IMR-90 (cell line): ENCODE results near the gene RTN4RL2. TPM values are rescaled to one million over a fixed set of nuclear protein-coding genes. Genes with fewer than 3 reads are reported as not detected.
A peak's percentile ranks its signal among the peaks of the same experiment; 100 is the strongest.

Source experiments
- ATAC-seq: fragments of 200-7000 bp; cut with Tn5 transposase; 2 replicates; pipeline ENCODE4 v1.9.1; 2020; ENCODE audit warnings: low read depth, mild to moderate bottlenecking, moderate library complexity
- BruUV-seq: library from RNA; stranded (reverse); fragments of 400-500 nt; replicated peaks from 2 replicates; lab custom pipeline; 2021; lab: Mats Ljungman, UMichigan
- CTCF ChIA-PET: fragments of 300-600 bp; formaldehyde crosslinking; extraction: SDS; loops from one replicate; lab custom pipeline; 2021; ENCODE audit warnings: antibody characterized with exemption; lab: Yijun Ruan, JAX
- POLR2A ChIA-PET: fragments of 300-600 bp; sonication (Branson Sonifier 250); formaldehyde crosslinking; loops from one replicate; lab custom pipeline; 2022; ENCODE audit warnings: antibody characterized with exemption; ENCODE audit not compliant: unreplicated experiment; lab: Charles Lee
- DNase-seq: peaks from one replicate; pipeline ENCODE4 v3.0.0; 2013
- H2AFZ ChIP-seq: replicated peaks from 2 replicates; pipeline ENCODE3; 2013; ENCODE audit warnings: low read length, mild to moderate bottlenecking; ENCODE audit not compliant: poor library complexity
- H2AK5ac ChIP-seq: 2 replicates; pipeline ENCODE4 v1.6.1; 2013; ENCODE audit warnings: low read depth, low read length, inconsistent platforms
- H2AK9ac ChIP-seq: replicated peaks from 2 replicates; pipeline ENCODE3; 2013; ENCODE audit warnings: mild to moderate bottlenecking, low read depth, low read length, moderate library complexity; ENCODE audit not compliant: poor library complexity
- H2BK120ac ChIP-seq: 2 replicates; pipeline ENCODE4 v1.6.1; 2013; ENCODE audit warnings: low read depth, low read length, inconsistent platforms
- H2BK15ac ChIP-seq: 3 replicates; pipeline ENCODE4 v1.6.1; 2013; ENCODE audit warnings: low read depth, low read length, inconsistent platforms
- H2BK20ac ChIP-seq: 2 replicates; pipeline ENCODE4 v1.6.1; 2013; ENCODE audit warnings: low read depth, mild to moderate bottlenecking, inconsistent platforms, low read length, moderate library complexity
- H2BK5ac ChIP-seq: 2 replicates; pipeline ENCODE4 v1.6.1; 2013; ENCODE audit warnings: mild to moderate bottlenecking, low read depth, low read length, inconsistent platforms; ENCODE audit not compliant: poor library complexity, severe bottlenecking
- H3K14ac ChIP-seq: replicated peaks from 2 replicates; pipeline ENCODE4 v1.6.1; 2013; ENCODE audit warnings: low read depth, low read length, inconsistent platforms
- H3K18ac ChIP-seq: 2 replicates; pipeline ENCODE4 v1.6.1; 2013; ENCODE audit warnings: low read depth, low read length, control low read depth
- H3K23ac ChIP-seq: 2 replicates; pipeline ENCODE4 v1.6.1; 2013; ENCODE audit warnings: low read depth, low read length, inconsistent platforms
- H3K27ac ChIP-seq: 2 replicates; pipeline ENCODE4 v1.5.1; 2013; ENCODE audit warnings: mild to moderate bottlenecking, control low read depth, low read length; ENCODE audit not compliant: insufficient read depth
- H3K27me3 ChIP-seq: 2 replicates; pipeline ENCODE4 v1.6.1; 2013; ENCODE audit warnings: low read length; ENCODE audit not compliant: control insufficient read depth, insufficient read depth
- H3K36me3 ChIP-seq: 2 replicates; pipeline ENCODE4 v1.6.1; 2013; ENCODE audit warnings: low read length, mixed read lengths; ENCODE audit not compliant: control insufficient read depth, insufficient read depth
- H3K4ac ChIP-seq: 2 replicates; pipeline ENCODE4 v1.6.1; 2013; ENCODE audit warnings: low read depth, low read length, inconsistent platforms
- H3K4me1 ChIP-seq: 2 replicates; pipeline ENCODE4 v1.6.1; 2013; ENCODE audit warnings: low read length, mixed read lengths; ENCODE audit not compliant: control insufficient read depth, insufficient read depth
- H3K4me2 ChIP-seq: 2 replicates; pipeline ENCODE4 v1.6.1; 2013; ENCODE audit warnings: low read depth, mild to moderate bottlenecking, control low read depth, low read length, moderate library complexity
- H3K4me3 ChIP-seq: 2 replicates; pipeline ENCODE4 v1.5.1; 2013; ENCODE audit warnings: low read depth, mild to moderate bottlenecking, control low read depth, low read length, moderate library complexity; ENCODE audit not compliant: insufficient read depth
- H3K56ac ChIP-seq: 2 replicates; pipeline ENCODE4 v1.6.1; 2013; ENCODE audit warnings: low read length, inconsistent platforms; ENCODE audit not compliant: insufficient read depth; ENCODE audit errors: extremely low read depth
- H3K79me1 ChIP-seq, 2 experiments: 2 replicates each; pipeline ENCODE4 v1.6.1; 2013; ENCODE audit warnings: low read length in 2 of 2, inconsistent platforms in 1 of 2, low read depth in 1 of 2
- H3K9ac ChIP-seq: 2 replicates; pipeline ENCODE4 v1.6.1; 2013; ENCODE audit warnings: low read depth, low read length, control low read depth
- H3K9me1 ChIP-seq: 2 replicates; pipeline ENCODE4 v1.6.1; 2013; ENCODE audit warnings: low read length, inconsistent platforms; ENCODE audit not compliant: insufficient read depth
- H3K9me3 ChIP-seq: 2 replicates; pipeline ENCODE4 v1.6.1; 2013; ENCODE audit warnings: low read length; ENCODE audit not compliant: control insufficient read depth, insufficient read depth
- H4K20me1 ChIP-seq: 2 replicates; pipeline ENCODE4 v1.6.1; 2013; ENCODE audit warnings: low read length, inconsistent platforms; ENCODE audit not compliant: insufficient read depth
- H4K5ac ChIP-seq: 2 replicates; pipeline ENCODE4 v1.6.1; 2013; ENCODE audit warnings: mild to moderate bottlenecking, low read depth, low read length, control low read depth
- H4K8ac ChIP-seq, 2 experiments: 2 replicates each; pipeline ENCODE4 v1.6.1; 2013; ENCODE audit warnings: low read depth in 2 of 2, low read length in 2 of 2, control low read depth in 1 of 2, inconsistent platforms in 1 of 2
- H4K91ac ChIP-seq: 2 replicates; pipeline ENCODE4 v1.6.1; 2013; ENCODE audit warnings: low read depth, low read length, inconsistent platforms; ENCODE audit not compliant: insufficient read depth
- CEBPB ChIP-seq: IDR thresholded peaks from 2 replicates; pipeline ENCODE4 v1.6.1; 2012; ENCODE audit warnings: low read depth, low read length, improper control_type of control experiment
- CHD1 ChIP-seq: IDR thresholded peaks from 2 replicates; pipeline ENCODE4 v1.6.1; 2012; ENCODE audit warnings: low read depth, low read length, improper control_type of control experiment
- FOS ChIP-seq: fragments of 150-350 bp; IDR thresholded peaks from 2 replicates; pipeline ENCODE4 v1.6.1; 2016; ENCODE audit warnings: low read depth, low read length
- MAFK ChIP-seq: IDR thresholded peaks from 2 replicates; pipeline ENCODE4 v1.6.1; 2012; ENCODE audit warnings: low read depth, low read length, improper control_type of control experiment
- POLR2A ChIP-seq: IDR thresholded peaks from 2 replicates; pipeline ENCODE4 v1.6.1; 2012; ENCODE audit warnings: mild to moderate bottlenecking, low read depth, low read length
- RAD21 ChIP-seq: IDR thresholded peaks from 2 replicates; pipeline ENCODE4 v1.6.1; 2012; ENCODE audit warnings: low read length, improper control_type of control experiment
- RCOR1 ChIP-seq: IDR thresholded peaks from 2 replicates; pipeline ENCODE4 v1.6.1; 2012; ENCODE audit warnings: mild to moderate bottlenecking, low read length, improper control_type of control experiment; ENCODE audit not compliant: insufficient replicate concordance
- RFX5 ChIP-seq: IDR thresholded peaks from 2 replicates; pipeline ENCODE4 v1.8.0; 2012; ENCODE audit warnings: low read depth, mild to moderate bottlenecking, low read length, moderate library complexity
- SMC3 ChIP-seq: fragments of 150-350 bp; IDR thresholded peaks from 2 replicates; pipeline ENCODE4 v1.6.1; 2016; ENCODE audit warnings: low read depth, mild to moderate bottlenecking, antibody characterized with exemption, low read length, moderate library complexity
- WGBS, 2 experiments: methylation state at CpG; one replicate each; pipeline versions ENCODE4 v1.1.5 to v1.1.7; 2013; ENCODE audit warnings: missing lambda C conversion rate in 2 of 2; ENCODE audit not compliant: insufficient read length in 1 of 2; ENCODE audit errors: extremely low coverage in 2 of 2; 5-methylcytosine and 5-hydroxymethylcytosine counted together
- dilution Hi-C: fragments of 300-500 bp; cut with HindIII; formaldehyde crosslinking; loops from one replicate; pipeline ENCODE4 v1.14.3; 2018; ENCODE audit warnings: low sequenced_read_pairs; ENCODE audit not compliant: unreplicated experiment
- in situ Hi-C: fragments of 300-500 bp; cut with MboI; formaldehyde crosslinking; loops from 3 replicates; pipeline ENCODE4 v1.14.3; 2019; ENCODE audit warnings: low sequenced_read_pairs, inconsistent platforms, mixed read lengths
- intact Hi-C: fragments of 100-400 bp; cut with micrococcal nuclease; formaldehyde crosslinking; loops from 2 replicates; pipeline ENCODE4 v1.10.0; 2022
- polyA plus RNA-seq, 3 experiments: library from polyadenylated mRNA; depleted of rRNA; stranded (reverse); fragments of >200 nt; gene quantifications; 2 replicates each; pipeline ENCODE4 v1.2.3, GENCODE V29; 2012; ENCODE audit warnings: low replicate concordance in 1 of 3
- total RNA-seq: library from RNA; depleted of rRNA; stranded (reverse); fragments of >200 nt; gene quantifications from 2 replicates; pipeline ENCODE4 v1.2.3, GENCODE V29; 2012
- TF ChIP-seq, protein P1 (sequence below): conservative IDR thresholded peaks from 2 replicates; pipeline ENCODE4 v1.5.1; 2012; ENCODE audit warnings: mild to moderate bottlenecking, low read depth, low read length, improper control_type of control experiment
- TF ChIP-seq, protein P2 (sequence below): fragments of 150-350 bp; IDR thresholded peaks from 2 replicates; pipeline ENCODE4 v1.6.1; 2017; ENCODE audit warnings: mild to moderate bottlenecking, antibody characterized with exemption, low read length, low read depth
- TF ChIP-seq, protein P3 (sequence below): fragments of 150-350 bp; IDR thresholded peaks from 2 replicates; pipeline ENCODE4 v1.6.1; 2016; ENCODE audit warnings: low read depth, mild to moderate bottlenecking, low read length, moderate library complexity, borderline replicate concordance

RTN4RL2 gene
- total and polyA plus RNA-seq, 2 of the 4 experiments (the other 2 are of a cell fraction), result 1.5 TPM; not detected in 1

DNA sequence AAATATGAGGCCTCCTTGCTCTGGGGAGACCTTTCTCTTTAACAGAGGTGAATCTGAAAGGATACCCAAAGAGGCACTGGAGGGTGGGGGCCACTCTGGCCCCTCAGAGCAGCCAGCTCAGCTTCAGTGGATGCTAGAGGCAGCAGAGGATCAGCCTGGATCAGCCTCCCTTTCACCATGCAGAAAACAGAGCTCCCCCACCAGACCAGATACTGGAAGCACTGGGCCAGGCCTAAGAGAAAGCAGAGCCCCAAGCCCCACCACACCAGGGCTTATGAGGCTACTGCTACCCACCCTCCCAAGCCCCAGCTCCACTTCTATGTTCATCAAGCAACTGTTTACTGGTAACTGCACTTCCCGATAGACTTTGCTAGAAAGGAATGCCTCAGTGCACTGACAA, 29.4 kb upstream of the RTN4RL2 start:
- Histone ChIP-seq H4K20me1 (no peaks in the 10 kb centered on the region), H4K91ac (no peak overlapping the region), H3K79me1 (peaks cover 0 to 8% of the 10 kb centered on the region in 2 experiments; a peak in 3 of 4 replicates), H3K9me1 (peaks cover 7% of the 10 kb centered on the region), H2AFZ (no peak overlapping the region), H3K4me1 (peaks cover 37% of the 10 kb centered on the region), H3K18ac (no peak overlapping the region), H3K4ac (0 out of 2 replicates have a peak overlapping the region, but pooled peaks have one; percentile 13), H3K9ac (no peak overlapping the region), H2BK15ac (peak overlapping the region; percentile 5; the same call in 1 of the 3 replicates), H2AK5ac (no peak overlapping the region), H3K27me3 (no peaks in the 10 kb centered on the region), H2BK20ac (no peak overlapping the region), H3K56ac (no peak overlapping the region), H4K5ac (no peak overlapping the region), H3K9me3 (no peaks in the 10 kb centered on the region), H3K4me3 (no peak overlapping the region), H3K14ac (no peak overlapping the region), H3K27ac (no peak overlapping the region), H2BK120ac (no peak overlapping the region), H4K8ac (no peak overlapping the region), H3K23ac (no peak overlapping the region), H3K4me2 (no peak overlapping the region), H2BK5ac (no peak overlapping the region), H2AK9ac (no peak overlapping the region), H3K36me3 (no peaks in the 10 kb centered on the region)
- no CpG with 5 or more reads among the region's 1 CpG for WGBS, 2 experiments
- no TSS peak for BruUV-seq
- dilution Hi-C loops, result no loop called here
- TF ChIP-seq POLR2A (no peak), CEBPB (no peak), MAFK (no peak), SMC3 (no peak), FOS (no peak), RFX5 (no peak), CHD1 (no peak), RAD21 (no peak), RCOR1 (no peak)
- TF ChIP-seq, protein P1, sequence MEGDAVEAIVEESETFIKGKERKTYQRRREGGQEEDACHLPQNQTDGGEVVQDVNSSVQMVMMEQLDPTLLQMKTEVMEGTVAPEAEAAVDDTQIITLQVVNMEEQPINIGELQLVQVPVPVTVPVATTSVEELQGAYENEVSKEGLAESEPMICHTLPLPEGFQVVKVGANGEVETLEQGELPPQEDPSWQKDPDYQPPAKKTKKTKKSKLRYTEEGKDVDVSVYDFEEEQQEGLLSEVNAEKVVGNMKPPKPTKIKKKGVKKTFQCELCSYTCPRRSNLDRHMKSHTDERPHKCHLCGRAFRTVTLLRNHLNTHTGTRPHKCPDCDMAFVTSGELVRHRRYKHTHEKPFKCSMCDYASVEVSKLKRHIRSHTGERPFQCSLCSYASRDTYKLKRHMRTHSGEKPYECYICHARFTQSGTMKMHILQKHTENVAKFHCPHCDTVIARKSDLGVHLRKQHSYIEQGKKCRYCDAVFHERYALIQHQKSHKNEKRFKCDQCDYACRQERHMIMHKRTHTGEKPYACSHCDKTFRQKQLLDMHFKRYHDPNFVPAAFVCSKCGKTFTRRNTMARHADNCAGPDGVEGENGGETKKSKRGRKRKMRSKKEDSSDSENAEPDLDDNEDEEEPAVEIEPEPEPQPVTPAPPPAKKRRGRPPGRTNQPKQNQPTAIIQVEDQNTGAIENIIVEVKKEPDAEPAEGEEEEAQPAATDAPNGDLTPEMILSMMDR, result no peak
- TF ChIP-seq, protein P2, sequence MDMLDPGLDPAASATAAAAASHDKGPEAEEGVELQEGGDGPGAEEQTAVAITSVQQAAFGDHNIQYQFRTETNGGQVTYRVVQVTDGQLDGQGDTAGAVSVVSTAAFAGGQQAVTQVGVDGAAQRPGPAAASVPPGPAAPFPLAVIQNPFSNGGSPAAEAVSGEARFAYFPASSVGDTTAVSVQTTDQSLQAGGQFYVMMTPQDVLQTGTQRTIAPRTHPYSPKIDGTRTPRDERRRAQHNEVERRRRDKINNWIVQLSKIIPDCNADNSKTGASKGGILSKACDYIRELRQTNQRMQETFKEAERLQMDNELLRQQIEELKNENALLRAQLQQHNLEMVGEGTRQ, result no peak
- TF ChIP-seq, protein P3, sequence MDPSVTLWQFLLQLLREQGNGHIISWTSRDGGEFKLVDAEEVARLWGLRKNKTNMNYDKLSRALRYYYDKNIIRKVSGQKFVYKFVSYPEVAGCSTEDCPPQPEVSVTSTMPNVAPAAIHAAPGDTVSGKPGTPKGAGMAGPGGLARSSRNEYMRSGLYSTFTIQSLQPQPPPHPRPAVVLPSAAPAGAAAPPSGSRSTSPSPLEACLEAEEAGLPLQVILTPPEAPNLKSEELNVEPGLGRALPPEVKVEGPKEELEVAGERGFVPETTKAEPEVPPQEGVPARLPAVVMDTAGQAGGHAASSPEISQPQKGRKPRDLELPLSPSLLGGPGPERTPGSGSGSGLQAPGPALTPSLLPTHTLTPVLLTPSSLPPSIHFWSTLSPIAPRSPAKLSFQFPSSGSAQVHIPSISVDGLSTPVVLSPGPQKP, result no peak
- in situ Hi-C loops, result no loop called here
- CTCF ChIA-PET, result no interaction called here
- no peak for ATAC-seq
- POLR2A ChIA-PET, result no interaction called here
- intact Hi-C loops, result no loop called here
- no peak for DNase-seq
